Measurements from ENCODE around the gene ARCN1.

The ARCN1 gene

DNA sequence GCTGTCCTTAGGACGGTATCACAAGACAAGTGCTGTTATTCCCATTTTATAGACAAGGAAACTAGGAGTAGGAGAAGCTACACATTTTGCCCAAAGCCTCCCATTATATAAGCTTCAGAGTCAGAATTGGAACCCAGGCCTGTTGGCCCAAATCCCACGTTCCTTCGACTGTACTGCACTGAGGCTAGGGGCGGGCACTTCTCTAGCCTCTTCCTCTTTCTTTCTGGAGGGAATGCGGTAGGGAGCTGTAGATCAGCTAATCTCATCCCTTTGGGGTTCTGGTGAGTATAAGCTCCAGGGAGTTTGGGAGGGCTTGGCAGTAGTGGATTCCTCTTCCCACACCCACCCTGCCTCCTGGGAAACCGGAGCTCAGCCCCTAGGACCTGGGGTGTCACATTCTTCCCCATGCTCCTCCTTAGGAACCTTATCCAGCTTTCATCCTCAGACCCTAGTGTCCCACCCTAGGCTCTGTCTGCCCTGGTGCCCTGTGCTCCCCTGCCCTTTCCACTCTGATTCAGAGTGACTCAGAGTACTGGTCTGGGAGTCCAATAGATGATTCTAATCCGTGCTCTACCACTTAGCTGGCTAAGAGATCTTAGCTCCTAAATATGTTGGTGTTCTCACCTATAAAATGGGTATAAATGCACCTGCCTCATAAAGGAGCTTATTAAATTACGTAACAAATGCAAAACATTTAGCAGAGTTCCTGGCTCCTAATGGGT is 64.5 kb downstream of the ARCN1 start:
- no peak for DNase-seq (ENCODE audit: low read depth in 2 of 2)

DNA sequence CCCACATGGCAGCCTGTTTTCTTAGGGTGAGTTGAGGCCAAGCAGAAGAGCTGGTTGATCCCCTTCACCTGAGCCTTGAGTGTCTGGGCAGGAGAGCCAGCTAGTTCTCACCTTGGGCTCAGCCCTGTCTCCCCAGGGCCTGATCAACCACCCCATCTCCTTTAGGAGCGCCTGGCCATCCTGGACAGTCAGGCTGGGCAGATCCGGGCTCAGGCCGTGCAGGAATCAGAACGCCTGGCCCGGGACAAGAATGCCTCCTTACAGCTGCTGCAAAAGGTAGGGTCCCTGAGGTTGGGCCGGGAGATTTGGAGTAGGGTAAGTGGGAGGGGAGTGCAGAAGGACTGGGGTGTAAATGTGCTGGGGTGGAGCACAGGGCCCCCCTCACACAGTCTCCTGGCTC is 66.5 kb downstream of the ARCN1 start:
- no peak for DNase-seq (ENCODE audit: low read depth in 2 of 2)

DNA sequence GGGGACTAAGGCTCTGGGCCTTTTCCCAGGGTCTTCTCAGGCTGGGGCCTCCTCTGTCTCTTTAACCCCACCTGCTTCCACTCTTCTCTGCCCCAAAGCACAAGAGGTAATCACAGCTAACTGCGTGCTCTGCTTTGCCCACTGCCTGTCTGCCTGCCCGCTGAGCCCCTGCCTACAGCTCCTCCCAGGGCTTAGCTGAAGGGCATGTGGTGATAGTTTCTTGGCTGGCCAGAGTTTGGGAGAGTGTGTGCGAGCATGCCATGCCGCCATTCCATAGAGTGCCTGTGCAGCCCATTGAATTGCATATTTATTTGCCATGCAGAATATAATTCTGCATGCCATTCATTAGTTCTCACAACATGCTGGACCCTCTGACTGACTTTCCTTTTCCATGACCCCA is 67.7 kb downstream of the ARCN1 start:
- DNase-seq (ENCODE audit: low read depth in 2 of 2), result no peak

DNA sequence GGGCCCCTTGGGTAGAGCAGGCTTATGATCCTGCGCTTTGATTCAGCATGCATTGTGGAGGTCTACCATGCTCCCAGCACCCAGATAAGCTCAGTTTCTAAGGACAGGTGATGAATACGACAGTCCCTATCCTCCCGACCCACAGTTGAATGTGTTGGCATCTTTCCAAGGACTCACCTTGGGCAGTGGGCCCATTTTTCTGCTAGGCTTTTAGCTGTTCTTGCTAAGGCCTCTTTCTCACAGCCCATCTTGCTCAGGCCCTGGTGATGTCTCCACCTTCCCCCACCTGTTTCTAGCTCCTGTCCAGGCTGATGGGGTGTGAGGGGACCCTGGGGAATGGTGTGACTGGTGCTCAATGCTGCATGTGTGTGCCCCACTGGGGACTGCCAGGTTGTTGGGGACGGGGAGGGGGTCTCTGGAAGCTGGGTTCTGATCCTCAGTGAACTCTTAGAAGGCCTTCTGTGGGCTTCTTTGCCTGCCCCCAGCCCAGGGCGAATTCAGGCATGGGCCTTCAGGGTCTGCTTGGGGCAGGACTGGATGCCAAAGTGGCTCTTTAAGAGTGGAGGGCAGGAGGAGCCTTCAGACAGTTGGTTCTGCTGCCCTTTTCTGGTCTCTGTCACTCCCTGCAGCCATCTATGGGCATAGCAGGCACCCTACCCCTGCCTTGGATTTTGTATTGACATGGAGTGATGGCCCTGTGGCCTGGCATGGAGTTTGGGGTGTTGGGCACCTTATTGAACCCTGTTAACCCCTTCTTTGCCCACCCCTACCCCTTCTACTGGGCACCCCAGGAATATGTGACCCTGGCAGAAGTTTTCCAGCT is 68.3 kb downstream of the ARCN1 start:
- DNase-seq (ENCODE audit: low read depth in 2 of 2), result no peak

DNA sequence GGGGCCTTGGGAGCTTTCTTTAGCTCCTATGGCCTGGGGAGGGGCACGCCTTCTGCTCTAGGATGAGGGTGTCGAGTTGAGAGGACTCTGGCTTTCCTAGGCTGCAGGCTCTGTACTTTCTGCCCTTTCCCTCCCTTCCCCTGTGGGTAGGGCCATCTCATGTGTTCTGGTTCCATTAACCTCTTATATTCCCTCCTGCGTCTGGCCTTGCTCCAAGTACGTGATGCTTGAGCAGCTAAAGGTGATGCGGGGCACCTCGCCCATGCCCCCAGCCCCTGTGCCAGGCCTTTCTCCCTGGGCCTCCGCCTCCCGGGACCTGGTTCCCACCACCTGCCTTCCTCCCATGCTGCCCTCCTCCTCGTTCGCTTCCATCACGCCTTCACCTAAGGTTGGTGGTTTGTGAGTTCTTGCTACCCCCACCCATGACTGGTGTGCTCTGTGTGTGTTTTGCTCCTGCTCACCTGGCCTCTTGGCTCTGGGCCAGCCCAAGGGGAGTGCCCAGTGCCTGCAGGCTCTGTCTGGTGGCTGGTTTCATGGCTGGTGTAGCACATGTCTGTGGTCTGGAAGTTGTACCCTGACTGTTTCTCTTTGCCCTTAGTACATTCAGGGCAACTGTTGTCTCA is 69.3 kb downstream of the ARCN1 start:
- DNase-seq (ENCODE audit: low read depth in 2 of 2), result no peak

DNA sequence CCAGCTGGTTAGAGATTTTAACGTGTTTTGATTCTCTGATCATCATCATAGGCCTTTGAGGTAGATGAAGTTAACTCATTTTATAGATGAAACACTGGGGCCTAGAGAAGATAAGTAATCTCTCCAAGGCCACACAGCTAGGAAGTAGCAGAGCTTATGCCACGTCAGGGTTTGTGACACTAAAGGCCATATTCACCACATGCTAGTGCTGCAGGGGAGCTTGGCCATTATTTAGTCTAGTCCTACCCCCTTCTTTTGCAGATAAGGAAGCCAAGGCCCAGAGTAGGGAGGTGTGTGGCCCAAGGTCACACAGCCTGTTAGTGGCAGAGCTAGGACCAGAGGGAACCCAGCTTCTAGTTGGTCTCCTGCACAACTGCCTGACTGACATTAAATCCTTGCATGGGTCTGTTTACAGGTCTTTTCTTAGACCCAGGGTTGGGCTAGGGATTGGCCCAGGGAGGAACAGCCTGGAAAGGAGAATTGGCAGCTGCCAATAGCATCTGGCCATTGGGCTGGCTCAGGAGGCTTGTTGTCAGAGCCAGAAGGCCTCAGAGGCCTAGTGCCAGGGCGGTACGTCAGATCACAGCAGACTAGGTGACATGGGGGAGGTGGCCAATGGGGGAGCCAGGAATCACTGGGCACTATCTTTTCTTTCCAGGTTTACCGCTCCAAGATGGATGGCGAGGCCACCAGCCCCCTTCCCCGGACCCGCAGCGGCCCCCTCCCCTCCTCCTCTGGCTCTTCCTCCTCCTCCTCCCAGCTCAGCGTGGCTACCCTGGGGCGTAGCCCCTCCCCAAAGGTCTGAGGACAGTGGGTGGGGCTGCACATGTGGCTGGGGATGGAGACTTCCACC is 71.2 kb downstream of the ARCN1 start:
- DNase-seq (ENCODE audit: low read depth in 2 of 2), result no peak

DNA sequence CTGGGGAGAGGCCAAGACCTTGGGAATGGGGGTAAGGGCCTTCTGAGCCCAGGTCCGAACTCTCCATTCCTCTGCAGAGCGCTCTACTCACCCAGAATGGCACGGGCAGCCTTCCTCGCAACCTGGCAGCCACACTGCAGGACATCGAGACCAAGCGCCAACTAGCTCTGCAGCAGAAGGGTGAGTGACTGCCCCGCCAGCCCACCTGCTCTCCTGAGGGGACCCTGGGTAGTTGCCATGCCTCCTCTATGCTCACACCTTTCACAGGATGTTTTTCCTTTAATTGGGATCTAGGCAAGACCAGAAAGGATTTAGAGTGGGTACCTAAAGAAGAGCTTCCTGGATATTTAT is 71.8 kb downstream of the ARCN1 start:
- DNase-seq (ENCODE audit: low read depth in 2 of 2), result no peak

DNA sequence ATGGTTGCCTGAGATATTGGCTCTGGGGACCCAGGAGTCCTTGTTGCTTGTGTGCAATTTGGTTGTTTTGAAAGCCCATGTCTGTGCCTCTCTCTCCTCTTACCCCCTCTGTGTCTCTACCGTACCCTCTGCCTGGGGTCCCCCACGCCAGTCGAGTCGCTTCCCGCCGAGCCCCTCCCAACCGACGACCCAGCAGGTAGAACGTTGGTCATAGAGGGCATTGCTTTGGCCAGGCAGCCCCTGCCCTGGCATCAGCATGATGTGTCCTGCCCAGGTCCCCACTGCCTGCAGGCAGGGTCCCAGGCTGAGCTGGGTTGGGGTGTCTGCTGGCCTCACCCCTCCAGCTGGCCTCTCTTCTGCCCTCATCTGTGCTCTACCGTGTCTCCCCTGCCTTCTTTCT is 72.3 kb downstream of the ARCN1 start:
- DNase-seq (ENCODE audit: low read depth in 2 of 2), result no peak

DNA sequence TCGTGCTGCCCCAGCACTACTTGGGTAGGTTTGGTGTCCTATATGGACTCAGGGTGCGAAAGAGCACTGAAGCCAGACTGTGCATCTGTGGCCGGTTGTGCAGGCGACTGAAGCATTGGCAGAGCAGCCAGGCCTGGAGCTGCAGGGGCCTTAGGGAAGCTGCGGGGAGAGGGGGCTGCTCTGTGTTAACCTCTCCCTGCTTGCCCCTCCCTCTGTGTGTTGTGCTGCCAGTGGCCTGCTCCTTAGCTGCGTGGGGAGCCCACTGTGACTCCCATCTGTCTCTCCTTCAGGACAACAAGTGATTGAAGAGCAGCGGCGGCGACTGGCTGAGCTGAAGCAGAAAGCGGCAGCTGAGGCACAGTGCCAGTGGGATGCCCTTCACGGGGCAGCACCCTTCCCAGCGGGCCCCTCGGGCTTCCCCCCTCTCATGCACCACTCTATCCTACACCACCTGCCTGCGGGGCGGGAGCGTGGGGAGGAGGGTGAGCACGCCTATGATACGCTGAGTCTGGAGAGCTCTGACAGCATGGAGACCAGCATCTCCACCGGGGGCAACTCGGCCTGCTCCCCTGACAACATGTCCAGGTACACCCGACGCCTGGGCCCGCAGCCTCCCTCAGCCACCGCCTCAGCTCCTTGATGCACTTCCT is 73.0 kb downstream of the ARCN1 start:
- DNase-seq (ENCODE audit: low read depth in 2 of 2), result no peak

DNA sequence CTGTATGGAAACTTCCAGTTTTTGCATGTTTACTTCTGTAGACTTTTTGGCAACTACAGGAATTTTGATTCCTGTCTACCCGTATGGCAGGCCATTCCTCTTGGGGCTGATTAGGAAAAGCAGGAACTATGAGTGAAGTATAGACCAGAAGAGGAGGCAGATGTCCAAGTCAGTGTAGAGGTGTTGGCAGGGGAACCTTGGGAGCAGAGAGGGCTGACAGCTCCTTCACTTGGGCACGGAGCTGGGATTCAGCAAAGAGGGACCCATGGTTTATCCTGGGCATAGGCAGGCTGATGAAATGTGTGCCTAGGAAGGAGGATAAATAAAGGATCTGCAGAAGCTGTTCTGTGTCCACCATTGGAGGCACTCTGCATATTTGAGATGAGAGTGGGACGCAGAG is 74.2 kb downstream of the ARCN1 start:
- DNase-seq (ENCODE audit: low read depth in 2 of 2), result no peak

DNA sequence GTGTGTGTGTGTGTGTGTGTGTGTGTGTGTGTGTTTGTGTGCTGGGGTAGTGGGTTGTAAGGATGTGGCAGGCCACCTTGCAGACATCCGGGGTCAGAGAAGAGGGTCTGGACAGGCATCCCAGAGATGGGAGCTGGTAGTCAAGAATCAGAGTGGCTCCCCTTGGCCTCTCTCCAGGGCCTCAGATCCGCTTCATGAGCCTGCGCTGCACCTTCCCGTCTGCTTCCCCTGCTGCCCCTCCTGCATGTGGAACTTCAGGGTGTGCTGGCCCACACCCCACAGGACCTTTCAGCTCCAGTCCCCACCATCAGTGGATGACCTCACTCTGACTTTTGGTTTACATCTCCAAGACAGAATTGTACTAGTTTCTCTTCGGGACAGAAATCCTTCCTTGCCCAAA is 76.1 kb downstream of the ARCN1 start:
- no peak for DNase-seq (ENCODE audit: low read depth in 2 of 2)

DNA sequence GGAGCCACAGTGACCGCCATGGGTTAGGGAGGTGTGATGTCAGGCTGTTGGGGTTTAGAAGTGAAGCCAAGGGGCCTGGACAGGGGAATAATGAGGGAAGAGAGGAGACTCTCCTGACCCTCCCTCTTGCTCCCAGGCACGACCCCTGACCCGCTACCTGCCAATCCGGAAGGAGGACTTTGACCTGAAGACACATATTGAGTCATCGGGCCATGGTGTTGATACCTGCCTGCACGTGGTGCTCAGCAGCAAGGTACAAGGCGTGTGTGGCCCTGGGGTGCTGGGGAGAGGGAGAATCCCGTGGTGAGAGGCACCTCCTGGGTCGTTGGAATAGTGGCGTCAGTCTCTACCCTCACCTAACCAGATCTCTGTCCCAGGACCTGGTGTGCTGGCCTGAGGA is 77.7 kb downstream of the ARCN1 start:
- no peak for DNase-seq (ENCODE audit: low read depth in 2 of 2)

DNA sequence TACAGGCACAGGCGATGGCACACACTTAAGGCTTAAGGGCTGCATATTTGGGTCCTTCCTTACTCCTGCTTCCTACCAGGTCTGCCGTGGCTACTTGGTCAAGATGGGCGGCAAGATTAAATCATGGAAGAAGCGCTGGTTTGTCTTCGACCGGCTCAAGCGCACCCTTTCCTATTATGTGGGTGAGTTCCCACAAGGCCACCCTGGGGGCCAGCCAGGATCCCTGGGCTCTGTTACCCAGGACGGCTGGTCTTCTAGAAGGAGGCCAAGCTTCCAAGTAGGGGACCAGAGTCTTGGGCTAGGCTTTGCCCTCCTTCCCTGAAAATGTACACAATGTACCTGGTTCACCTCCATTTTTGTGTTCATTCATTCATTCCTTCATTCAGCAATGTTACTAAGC is 78.2 kb downstream of the ARCN1 start:
- DNase-seq (ENCODE audit: low read depth in 2 of 2), result no peak

DNA sequence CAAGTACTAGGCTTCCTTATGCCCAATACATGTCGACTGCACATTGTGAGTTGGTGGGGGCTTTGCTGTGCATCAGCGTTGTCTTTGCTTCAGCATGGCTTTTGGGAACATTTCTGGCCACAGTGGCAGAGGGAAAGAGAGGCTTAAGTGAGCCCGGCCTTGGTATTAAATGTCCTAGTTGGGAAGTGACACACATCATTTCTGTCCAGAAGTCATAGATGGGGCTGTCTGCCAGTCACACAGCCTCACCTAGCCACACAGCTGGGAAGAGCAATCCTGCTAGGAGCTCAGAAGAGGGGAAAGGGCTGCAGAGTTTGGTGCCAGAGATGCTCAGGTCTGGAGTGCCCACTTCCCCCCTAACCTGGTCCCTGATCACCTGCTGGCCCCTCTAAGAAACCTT is 79.6 kb downstream of the ARCN1 start:
- DNase-seq (ENCODE audit: low read depth in 2 of 2), result no peak

Data from activated CD4-positive, alpha-beta T cell treated with anti-CD3 and anti-CD28 coated beads for 24 hours (primary cell).